GM19467 (cell line): Measurements from ENCODE around the gene KRT86.
"Not testable (repeated sequence)": the region's sequence is repeated elsewhere in the genome, so short reads cannot be mapped to it uniquely, and the experiment has no call there.

Source experiments
- ATAC-seq: cut with Tn5 transposase; IDR thresholded peaks from one replicate; pipeline ENCODE4 v1.9.1; 2021; ENCODE audit warnings: mild to moderate bottlenecking, moderate library complexity; ENCODE audit not compliant: unreplicated experiment

The KRT86 gene

GRCh38 chr12:52310622-52311284 is 36.3 kb downstream of the KRT86 start:
- ATAC-seq = no peak

GRCh38 chr12:52311285-52311648 is 36.8 kb downstream of the KRT86 start:
- ATAC-seq = no peak

- ATAC-seq = no peak
These were observed 37.6 kb downstream of the KRT86 start for GRCh38 chr12:52312086-52312485.

GRCh38 chr12:52313461-52313860 is 39.0 kb downstream of the KRT86 start:
- no peak for ATAC-seq

GRCh38 chr12:52313926-52314325 is 39.5 kb downstream of the KRT86 start:
- ATAC-seq = no peak

- no peak for ATAC-seq
These were observed 40.1 kb downstream of the KRT86 start for GRCh38 chr12:52314511-52314910.

GRCh38 chr12:52315721-52316120 is 41.3 kb downstream of the KRT86 start:
- not testable (repeated sequence) for ATAC-seq

GRCh38 chr12:52316290-52316689 is 41.8 kb downstream of the KRT86 start:
- ATAC-seq = no peak

GRCh38 chr12:52316701-52317100 is 42.3 kb downstream of the KRT86 start:
- ATAC-seq = no peak

- ATAC-seq = no peak
These were observed 43.1 kb downstream of the KRT86 start for GRCh38 chr12:52317468-52318052.

GRCh38 chr12:52318241-52318990 is 44.0 kb downstream of the KRT86 start:
- no peak for ATAC-seq

- no peak for ATAC-seq
These were observed 44.7 kb downstream of the KRT86 start for GRCh38 chr12:52319097-52319496.

GRCh38 chr12:52320784-52321400 is 46.4 kb downstream of the KRT86 start, which contains the start of gene KRT83:
Gene KRT83 (minus strand): TSS chr12:52321398. CDS start chr12:52321335, 63 bp downstream.
- no peak for ATAC-seq

GRCh38 chr12:52321418-52321817 is 47.0 kb downstream of the KRT86 start:
- ATAC-seq = no peak

GRCh38 chr12:52322069-52322468 is 47.6 kb downstream of the KRT86 start:
- no peak for ATAC-seq

GRCh38 chr12:52323001-52323400 is 48.6 kb downstream of the KRT86 start:
- ATAC-seq = no peak

- no peak for ATAC-seq
These were observed 49.1 kb downstream of the KRT86 start for GRCh38 chr12:52323416-52324152.

- no peak for ATAC-seq
These were observed 49.7 kb downstream of the KRT86 start for GRCh38 chr12:52324153-52324444.

GRCh38 chr12:52327052-52327829 is 52.8 kb downstream of the KRT86 start:
- ATAC-seq = no peak

- ATAC-seq = no peak
These were observed 53.5 kb downstream of the KRT86 start for GRCh38 chr12:52327830-52328500.
